Activated naive CD4-positive, alpha-beta T cell treated with anti-CD3 and anti-CD28 coated beads, Interleukin-2, amount 50 U/mL, for 72 hours (primary cell): ENCODE results near the gene LAMA5. TPM values are rescaled to one million over a fixed set of nuclear protein-coding genes. Genes with fewer than 3 reads are reported as not detected.

Source experiments
- ATAC-seq, 2 donors: fragments of 150-1000 bp; cut with Tn5 transposase; 2 replicates each; pipeline ENCODE4 v1.10.0; 2021; ENCODE audit warnings: mild to moderate bottlenecking in 2 of 2, moderate library complexity in 2 of 2
- DNase-seq, 2 donors: peaks; one replicate each; pipeline ENCODE4 v3.0.0; 2021 to 2022; ENCODE audit warnings: low spot score in 2 of 2
- H3K27ac Mint-ChIP-seq, 2 donors: one replicate each; pipeline ENCODE4 v1.8.0; 2022; ENCODE audit warnings: mild to moderate bottlenecking in 2 of 2, mixed read lengths in 2 of 2
- H3K36me3 Mint-ChIP-seq, 2 donors: one replicate each; pipeline ENCODE4 v1.8.0; 2022; ENCODE audit warnings: mixed read lengths in 2 of 2
- H3K9me3 Mint-ChIP-seq, 2 donors: one replicate each; pipeline ENCODE4 v1.8.0; 2022; ENCODE audit warnings: mixed read lengths in 2 of 2
- total RNA-seq, 2 donors: library from RNA; stranded (reverse); gene quantifications; one replicate each; pipeline ENCODE4 v1.2.3, GENCODE V29; 2022

The LAMA5 gene
- total RNA-seq, 2 donors from 2014 or later, result 0.36 to 0.95 TPM

DNA sequence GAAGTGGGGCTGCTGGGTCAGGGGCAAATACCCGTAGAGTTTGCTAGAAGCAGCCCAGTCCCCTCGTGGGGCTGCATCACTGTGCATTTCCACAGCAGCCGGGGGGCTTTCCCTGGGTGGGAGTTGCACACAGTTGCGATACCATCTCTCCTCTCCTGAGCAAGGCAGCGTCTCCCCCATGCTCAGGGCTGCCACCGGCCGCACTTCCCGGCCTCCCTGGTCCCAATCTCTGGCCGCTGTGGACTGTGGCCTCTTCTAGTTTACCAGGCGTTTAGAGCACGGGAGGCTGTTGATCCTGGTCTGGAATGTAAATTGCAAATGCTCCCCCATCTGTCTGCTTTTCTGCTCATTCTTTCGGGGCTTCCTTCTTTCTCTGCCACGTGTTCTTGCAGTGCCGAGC, 97.7 kb downstream of the LAMA5 start:
- peaks cover 5 to 6% of the 10 kb centered on the region in 2 donors for H3K36me3 Mint-ChIP-seq
- DNase-seq, result no peak
- H3K27ac Mint-ChIP-seq, result no peak overlapping the region
- H3K9me3 Mint-ChIP-seq, result no peaks in the 10 kb centered on the region
- ATAC-seq, result no peak

DNA sequence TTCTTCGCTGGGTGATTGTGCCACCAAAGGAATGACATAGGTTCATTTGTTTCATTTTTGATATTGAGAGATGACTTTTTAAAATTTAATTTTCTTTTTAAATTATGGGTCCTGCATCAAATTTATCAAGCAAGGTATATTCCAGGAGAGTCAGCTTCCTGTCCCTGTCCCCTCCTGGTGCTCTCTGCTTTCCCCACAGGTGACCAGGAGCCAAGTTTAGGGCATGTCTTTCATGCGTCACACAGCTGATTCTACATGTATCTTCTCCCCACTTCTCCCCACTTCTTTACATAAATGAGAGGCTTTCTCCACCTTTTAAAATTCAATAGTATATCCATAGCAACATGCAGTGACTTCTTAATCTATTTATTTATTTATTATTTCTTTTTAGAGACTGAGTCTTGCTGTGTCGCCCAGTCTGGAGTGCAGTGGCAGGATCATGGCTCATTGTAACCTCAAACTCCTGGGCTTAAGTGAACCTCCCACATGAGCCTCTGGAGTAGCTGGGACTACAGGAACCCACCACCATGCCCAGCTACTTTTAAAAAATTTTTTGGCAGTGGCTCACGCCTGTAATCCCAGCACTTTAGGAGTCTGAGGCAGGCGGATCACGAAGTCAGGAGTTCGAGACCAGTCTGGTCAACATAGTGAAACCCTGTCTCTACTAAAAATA, 98.7 kb downstream of the LAMA5 start:
- H3K36me3 Mint-ChIP-seq, result peaks cover 5 to 6% of the 10 kb centered on the region in 2 donors
- no peak overlapping the region for H3K27ac Mint-ChIP-seq
- H3K9me3 Mint-ChIP-seq, result no peaks in the 10 kb centered on the region
- ATAC-seq (no peak), DNase-seq (no peak)

DNA sequence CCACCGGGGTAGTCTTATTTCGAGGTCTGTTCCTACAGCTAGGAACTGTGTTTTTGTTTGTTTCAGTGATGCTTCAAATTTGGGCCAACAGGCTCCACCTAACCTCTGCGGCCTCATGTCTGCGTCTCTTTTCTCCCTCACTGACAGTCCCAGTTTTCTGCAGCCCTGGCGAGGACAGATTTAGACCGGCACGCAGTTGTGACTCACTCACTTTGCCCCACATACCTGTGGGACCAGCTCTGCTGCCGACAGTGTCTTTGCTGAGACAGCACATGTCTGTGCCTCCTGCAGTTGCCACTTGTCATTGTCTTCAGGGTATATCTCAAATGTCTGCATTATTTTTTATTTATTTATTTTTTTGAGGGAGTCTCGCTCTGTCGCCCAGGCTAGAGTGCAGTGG, 99.6 kb downstream of the LAMA5 start:
- Mint-ChIP-seq H3K9me3 (no peaks in the 10 kb centered on the region), H3K27ac (peak overlapping the region in 1 of 2 donors; percentile 57), H3K36me3 (peaks cover 5 to 6% of the 10 kb centered on the region in 2 donors)
- ATAC-seq (no peak), DNase-seq (no peak)

DNA sequence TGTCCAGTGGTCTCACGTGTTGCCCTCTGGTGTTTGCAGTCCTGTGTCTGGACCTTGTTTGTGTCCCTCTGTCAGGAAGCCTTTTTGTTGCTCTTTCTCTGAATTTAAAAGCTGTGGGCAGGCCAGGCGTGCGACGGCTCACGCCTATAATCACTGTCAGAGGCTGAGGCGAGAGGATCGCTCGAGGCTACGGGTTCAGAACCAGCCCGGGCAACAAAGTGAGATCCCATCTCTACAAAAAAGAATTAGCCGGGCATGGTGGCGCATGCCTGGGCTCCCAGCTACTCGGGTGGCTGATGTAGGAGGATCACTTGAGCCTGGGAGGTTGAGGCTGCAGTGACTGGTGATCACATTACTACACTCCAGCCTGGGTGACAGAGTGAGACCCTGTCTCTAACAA, 100.3 kb downstream of the LAMA5 start:
- Mint-ChIP-seq H3K9me3 (no peaks in the 10 kb centered on the region), H3K36me3 (peaks cover 5 to 6% of the 10 kb centered on the region in 2 donors), H3K27ac (peak overlapping the region in 1 of 2 donors; percentile 77)
- DNase-seq (no peak), ATAC-seq (no peak)

DNA sequence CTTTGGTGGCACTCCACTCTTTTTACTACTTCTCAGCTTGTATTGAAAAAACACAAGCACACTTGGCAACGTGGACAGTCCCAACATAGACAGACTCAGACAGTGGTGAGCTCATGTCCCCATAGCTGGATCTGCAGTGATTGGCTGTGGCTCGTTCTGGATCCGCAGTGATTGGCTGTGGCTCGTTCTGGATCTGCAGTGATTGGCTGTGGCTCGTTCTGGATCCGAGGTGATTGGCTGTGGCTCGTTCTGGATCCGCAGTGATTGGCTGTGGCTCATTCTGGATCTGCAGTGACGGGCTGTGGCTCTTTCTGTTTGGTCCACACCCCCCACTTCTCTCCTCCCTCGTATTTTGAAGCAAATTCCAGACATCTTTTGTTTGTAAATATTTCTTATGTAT, 100.8 kb downstream of the LAMA5 start:
- H3K9me3 Mint-ChIP-seq, result no peaks in the 10 kb centered on the region
- H3K36me3 Mint-ChIP-seq, result peaks cover 5 to 6% of the 10 kb centered on the region in 2 donors
- DNase-seq (no peak), ATAC-seq (no peak)
- no peak overlapping the region for H3K27ac Mint-ChIP-seq

DNA sequence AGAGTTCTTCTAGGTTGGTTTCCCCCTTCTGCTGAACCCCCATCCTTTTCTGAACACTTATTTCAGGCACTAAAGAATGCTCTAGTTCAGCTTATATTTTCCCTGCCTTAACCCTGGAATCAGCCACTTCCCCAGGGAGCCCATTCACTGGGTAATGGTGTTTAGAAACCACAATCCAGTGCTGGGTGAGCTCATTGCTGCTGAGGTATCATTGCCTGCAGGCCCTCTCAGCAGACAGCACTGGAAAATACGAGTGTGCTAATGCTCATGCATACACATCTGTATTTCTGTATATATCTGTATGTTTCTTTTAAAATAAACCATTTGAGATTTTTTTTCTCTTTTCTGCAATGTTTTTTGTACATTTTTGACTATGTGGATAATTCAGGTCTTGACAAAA, 101.7 kb downstream of the LAMA5 start:
- H3K36me3 Mint-ChIP-seq, result peaks cover 5 to 6% of the 10 kb centered on the region in 2 donors
- no peak overlapping the region for H3K27ac Mint-ChIP-seq
- no peak for ATAC-seq
- no peaks in the 10 kb centered on the region for H3K9me3 Mint-ChIP-seq
- DNase-seq, result no peak

DNA sequence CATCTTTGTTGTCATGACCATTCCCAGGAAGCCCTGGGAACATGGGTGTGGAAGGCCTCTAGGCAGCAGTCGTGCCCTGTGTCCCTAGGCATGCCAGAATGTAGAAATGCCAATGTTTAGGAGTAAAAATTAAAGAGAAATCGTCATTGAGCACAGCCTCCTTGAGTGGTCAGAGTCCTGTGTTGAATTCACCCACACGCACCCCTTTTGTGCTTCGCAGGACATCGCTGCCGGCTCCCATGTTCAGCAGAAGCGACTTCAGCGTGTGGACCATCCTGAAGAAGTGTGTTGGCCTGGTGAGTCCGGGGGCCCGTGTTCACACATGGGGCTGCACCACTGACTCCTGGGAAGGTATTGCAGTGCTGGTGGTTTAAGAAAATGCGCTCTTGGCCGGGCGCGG, 103.7 kb downstream of the LAMA5 start:
- no peak for ATAC-seq
- Mint-ChIP-seq H3K36me3 (peaks cover 5 to 6% of the 10 kb centered on the region in 2 donors), H3K9me3 (no peaks in the 10 kb centered on the region), H3K27ac (no peak overlapping the region)
- DNase-seq, result no peak

DNA sequence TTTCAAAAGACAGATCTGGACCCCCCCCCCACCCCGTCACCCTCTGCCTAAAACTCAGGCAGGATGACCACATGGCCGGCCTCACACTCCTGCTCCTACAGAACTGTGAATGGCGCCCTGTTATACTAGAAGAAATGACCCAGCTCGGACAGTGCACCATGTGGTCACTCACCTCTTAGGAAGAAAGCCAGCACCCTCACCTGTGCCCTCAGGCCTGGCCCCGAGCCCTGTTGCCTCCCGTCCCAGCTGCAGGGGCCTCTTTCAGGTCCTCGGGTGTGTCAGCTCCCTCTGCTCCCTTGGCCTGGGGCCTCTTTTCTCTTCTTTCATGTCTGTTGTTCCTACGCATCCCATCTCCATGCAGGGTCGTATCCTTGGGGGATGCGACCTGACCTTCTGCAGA, 105.0 kb downstream of the LAMA5 start:
- Mint-ChIP-seq H3K27ac (peak overlapping the region in 1 of 2 donors; percentile 10), H3K9me3 (no peaks in the 10 kb centered on the region), H3K36me3 (peaks cover 5 to 6% of the 10 kb centered on the region in 2 donors)
- DNase-seq (no peak), ATAC-seq (no peak)

DNA sequence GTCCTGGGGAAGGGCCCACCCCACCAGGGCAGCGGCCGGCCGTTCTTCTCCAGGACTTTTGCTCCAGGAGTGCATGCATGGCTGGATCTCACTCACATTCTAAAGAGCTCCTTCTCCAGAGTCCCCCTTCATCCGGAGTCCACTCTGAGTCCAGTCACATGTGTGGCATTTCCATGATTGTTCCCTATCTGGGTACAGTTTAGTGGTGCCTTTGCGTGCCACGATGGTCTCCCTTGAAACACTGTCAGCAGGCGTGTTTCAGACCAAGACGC, 107.9 kb downstream of the LAMA5 start:
- DNase-seq (no peak), ATAC-seq (no peak)
- no peaks in the 10 kb centered on the region for H3K36me3 Mint-ChIP-seq
- H3K27ac Mint-ChIP-seq, result no peak overlapping the region
- H3K9me3 Mint-ChIP-seq, result no peaks in the 10 kb centered on the region

Other genes with a start within 250 kb of the LAMA5 start
- gene LSM14B, start 244.8 kb downstream of the LAMA5 start, total RNA-seq, result 10 to 100 TPM; 34.3 to 35.6 TPM
- 100 to 1,000 TPM; 253 to 333 TPM for gene PSMA7, start 223.9 kb downstream of the LAMA5 start, total RNA-seq
- gene SS18L1, start 223.5 kb downstream of the LAMA5 start, total RNA-seq, result 10 to 100 TPM; 21.7 to 52.4 TPM
- gene MTG2, start 184.3 kb downstream of the LAMA5 start, total RNA-seq, result 10 to 100 TPM; 33.9 to 39.5 TPM
- gene HRH3, start 147.0 kb downstream of the LAMA5 start, total RNA-seq, result not detected
- gene OSBPL2, start 128.8 kb downstream of the LAMA5 start, total RNA-seq, result 10 to 100 TPM; 30.0 to 49.5 TPM
- 10 to 100 TPM; 92.6 to 93.6 TPM for gene ADRM1, start 64.3 kb downstream of the LAMA5 start, total RNA-seq
- gene RPS21, start 19.8 kb upstream of the LAMA5 start, total RNA-seq, result 1,000 to 10,000 TPM; 2,243 to 2,653 TPM
- 1 to 10 TPM; 5.8 to 6.4 TPM for gene CABLES2, start 40.0 kb upstream of the LAMA5 start, total RNA-seq
- gene RBBP8NL, start 60.2 kb upstream of the LAMA5 start, total RNA-seq, result not detected
- not detected for gene GATA5, start 108.7 kb upstream of the LAMA5 start, total RNA-seq